ENCODE results near the gene ARHGEF16. TPM values are rescaled to one million over a fixed set of nuclear protein-coding genes. Genes with fewer than 3 reads are reported as not detected.

ARHGEF16 gene
- total RNA-seq, 1 experiment from 2014 or later, result 17.2 TPM

GRCh38 chr1:3507636-3508275 lies 53.3 kb downstream of the ARHGEF16 start (continued):
- no peak for TF ChIP-seq ZBTB43 (CRISPR knock-in tag; IDR thresholded peaks at IDR 0.05)
- TF ChIP-seq ZNF512 (CRISPR knock-in tag; IDR thresholded peaks at IDR 0.05; ENCODE audit: borderline replicate concordance), result no peak
- TF ChIP-seq ATF1 (CRISPR knock-in tag; IDR thresholded peaks at IDR 0.05), result no peak
- TF ChIP-seq E2F5 (CRISPR knock-in tag; IDR thresholded peaks at IDR 0.05), result no peak
- TF ChIP-seq, protein P1, sequence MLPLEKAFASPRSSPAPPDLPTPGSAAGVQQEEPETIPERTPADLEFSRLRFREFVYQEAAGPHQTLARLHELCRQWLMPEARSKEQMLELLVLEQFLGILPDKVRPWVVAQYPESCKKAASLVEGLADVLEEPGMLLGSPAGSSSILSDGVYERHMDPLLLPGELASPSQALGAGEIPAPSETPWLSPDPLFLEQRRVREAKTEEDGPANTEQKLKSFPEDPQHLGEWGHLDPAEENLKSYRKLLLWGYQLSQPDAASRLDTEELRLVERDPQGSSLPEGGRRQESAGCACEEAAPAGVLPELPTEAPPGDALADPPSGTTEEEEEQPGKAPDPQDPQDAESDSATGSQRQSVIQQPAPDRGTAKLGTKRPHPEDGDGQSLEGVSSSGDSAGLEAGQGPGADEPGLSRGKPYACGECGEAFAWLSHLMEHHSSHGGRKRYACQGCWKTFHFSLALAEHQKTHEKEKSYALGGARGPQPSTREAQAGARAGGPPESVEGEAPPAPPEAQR (CRISPR knock-in tag; IDR thresholded peaks at IDR 0.05), result no peak
- TF ChIP-seq ESRRA (CRISPR knock-in tag; IDR thresholded peaks at IDR 0.05; ENCODE audit: borderline replicate concordance), result no peak
- TF ChIP-seq, protein P2, sequence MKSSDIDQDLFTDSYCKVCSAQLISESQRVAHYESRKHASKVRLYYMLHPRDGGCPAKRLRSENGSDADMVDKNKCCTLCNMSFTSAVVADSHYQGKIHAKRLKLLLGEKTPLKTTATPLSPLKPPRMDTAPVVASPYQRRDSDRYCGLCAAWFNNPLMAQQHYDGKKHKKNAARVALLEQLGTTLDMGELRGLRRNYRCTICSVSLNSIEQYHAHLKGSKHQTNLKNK (CRISPR knock-in tag; IDR thresholded peaks at IDR 0.05), result no peak

DNA sequence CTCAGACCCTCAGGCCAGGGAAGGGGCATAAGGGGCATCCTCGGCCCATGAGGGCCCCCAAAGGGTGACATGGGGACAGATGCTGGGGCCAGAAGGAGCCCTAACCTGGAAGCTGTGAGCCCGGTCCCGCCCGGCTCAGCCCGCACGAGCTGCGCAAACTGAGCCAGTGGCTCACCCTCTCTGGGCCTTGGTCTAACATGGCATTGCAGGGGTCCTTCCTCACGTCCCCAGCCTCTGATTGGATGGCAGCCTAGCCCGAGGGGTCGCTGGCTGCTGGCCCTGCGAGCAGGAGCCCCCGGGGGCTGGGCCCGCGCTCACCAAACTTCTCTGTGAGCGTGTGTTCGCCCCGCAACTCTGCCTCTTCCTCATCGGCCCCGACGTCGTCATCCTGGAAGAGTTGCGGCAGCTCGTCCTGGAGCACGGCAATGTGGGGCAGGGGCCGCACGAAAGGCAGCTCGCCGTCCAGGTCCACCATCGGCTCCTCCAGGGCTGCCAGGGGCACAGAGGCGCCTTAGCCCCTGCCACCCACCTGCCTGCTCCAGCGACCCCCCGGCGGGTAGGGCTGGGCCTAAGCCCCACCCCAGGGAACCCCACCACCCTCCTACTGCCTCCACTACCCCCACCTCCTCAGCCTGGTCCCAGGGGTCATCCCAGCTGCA lies 54.4 kb downstream of the ARHGEF16 start:
- Mint-ChIP-seq H3K9me3 (no peaks in the 10 kb centered on the region), H3K27ac (no peak overlapping the region), H3K36me3 (peaks cover 3% of the 10 kb centered on the region; the same call in 1 of the 2 replicates), H3K4me1 (no peaks in the 10 kb centered on the region), H3K27me3 (ENCODE audit: low read depth) (no peaks in the 10 kb centered on the region), H3K4me3 (no peak overlapping the region)
- no peak for DNase-seq (ENCODE audit: low spot score)
- no peak for ATAC-seq
- POLR2A ChIA-PET, result no interaction called here
- CTCF ChIA-PET, result interaction anchor here (1.1 to 5.4 kb wide), 4 partner anchors 10 to 110 kb away, joined by 3 to 34 read pairs (median 4); no protein-coding TSS in a partner anchor
- TF ChIP-seq NR2C2 (CRISPR knock-in tag; IDR thresholded peaks at IDR 0.05) (no peak), RELA (CRISPR knock-in tag; IDR thresholded peaks at IDR 0.05; ENCODE audit: borderline replicate concordance) (no peak), NR1H2 (CRISPR knock-in tag; IDR thresholded peaks at IDR 0.05) (no peak), PRRX2 (CRISPR knock-in tag; IDR thresholded peaks at IDR 0.05) (no peak), MYBL2 (CRISPR knock-in tag; IDR thresholded peaks at IDR 0.05) (no peak), ATF6 (CRISPR knock-in tag; IDR thresholded peaks at IDR 0.05) (no peak), GRHL2 (CRISPR knock-in tag; IDR thresholded peaks at IDR 0.05; ENCODE audit: insufficient replicate concordance, severe bottlenecking) (no peak), EMX1 (CRISPR knock-in tag; IDR thresholded peaks at IDR 0.05) (no peak), ETV6 (CRISPR knock-in tag; IDR thresholded peaks at IDR 0.05) (no peak), ZNF232 (CRISPR knock-in tag; IDR thresholded peaks at IDR 0.05) (no peak), GABPB1 (CRISPR knock-in tag; IDR thresholded peaks at IDR 0.05) (no peak), ZNF416 (CRISPR knock-in tag; IDR thresholded peaks at IDR 0.05) (no peak), RORB (CRISPR knock-in tag; IDR thresholded peaks at IDR 0.05) (no peak)
- TF ChIP-seq, protein P3, sequence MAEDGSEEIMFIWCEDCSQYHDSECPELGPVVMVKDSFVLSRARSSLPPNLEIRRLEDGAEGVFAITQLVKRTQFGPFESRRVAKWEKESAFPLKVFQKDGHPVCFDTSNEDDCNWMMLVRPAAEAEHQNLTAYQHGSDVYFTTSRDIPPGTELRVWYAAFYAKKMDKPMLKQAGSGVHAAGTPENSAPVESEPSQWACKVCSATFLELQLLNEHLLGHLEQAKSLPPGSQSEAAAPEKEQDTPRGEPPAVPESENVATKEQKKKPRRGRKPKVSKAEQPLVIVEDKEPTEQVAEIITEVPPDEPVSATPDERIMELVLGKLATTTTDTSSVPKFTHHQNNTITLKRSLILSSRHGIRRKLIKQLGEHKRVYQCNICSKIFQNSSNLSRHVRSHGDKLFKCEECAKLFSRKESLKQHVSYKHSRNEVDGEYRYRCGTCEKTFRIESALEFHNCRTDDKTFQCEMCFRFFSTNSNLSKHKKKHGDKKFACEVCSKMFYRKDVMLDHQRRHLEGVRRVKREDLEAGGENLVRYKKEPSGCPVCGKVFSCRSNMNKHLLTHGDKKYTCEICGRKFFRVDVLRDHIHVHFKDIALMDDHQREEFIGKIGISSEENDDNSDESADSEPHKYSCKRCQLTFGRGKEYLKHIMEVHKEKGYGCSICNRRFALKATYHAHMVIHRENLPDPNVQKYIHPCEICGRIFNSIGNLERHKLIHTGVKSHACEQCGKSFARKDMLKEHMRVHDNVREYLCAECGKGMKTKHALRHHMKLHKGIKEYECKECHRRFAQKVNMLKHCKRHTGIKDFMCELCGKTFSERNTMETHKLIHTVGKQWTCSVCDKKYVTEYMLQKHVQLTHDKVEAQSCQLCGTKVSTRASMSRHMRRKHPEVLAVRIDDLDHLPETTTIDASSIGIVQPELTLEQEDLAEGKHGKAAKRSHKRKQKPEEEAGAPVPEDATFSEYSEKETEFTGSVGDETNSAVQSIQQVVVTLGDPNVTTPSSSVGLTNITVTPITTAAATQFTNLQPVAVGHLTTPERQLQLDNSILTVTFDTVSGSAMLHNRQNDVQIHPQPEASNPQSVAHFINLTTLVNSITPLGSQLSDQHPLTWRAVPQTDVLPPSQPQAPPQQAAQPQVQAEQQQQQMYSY (CRISPR knock-in tag; IDR thresholded peaks at IDR 0.05), result no peak
- TF ChIP-seq, protein P4, sequence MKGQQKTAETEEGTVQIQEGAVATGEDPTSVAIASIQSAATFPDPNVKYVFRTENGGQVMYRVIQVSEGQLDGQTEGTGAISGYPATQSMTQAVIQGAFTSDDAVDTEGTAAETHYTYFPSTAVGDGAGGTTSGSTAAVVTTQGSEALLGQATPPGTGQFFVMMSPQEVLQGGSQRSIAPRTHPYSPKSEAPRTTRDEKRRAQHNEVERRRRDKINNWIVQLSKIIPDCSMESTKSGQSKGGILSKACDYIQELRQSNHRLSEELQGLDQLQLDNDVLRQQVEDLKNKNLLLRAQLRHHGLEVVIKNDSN (CRISPR knock-in tag; IDR thresholded peaks at IDR 0.05), result no peak
- TF ChIP-seq, protein P5, sequence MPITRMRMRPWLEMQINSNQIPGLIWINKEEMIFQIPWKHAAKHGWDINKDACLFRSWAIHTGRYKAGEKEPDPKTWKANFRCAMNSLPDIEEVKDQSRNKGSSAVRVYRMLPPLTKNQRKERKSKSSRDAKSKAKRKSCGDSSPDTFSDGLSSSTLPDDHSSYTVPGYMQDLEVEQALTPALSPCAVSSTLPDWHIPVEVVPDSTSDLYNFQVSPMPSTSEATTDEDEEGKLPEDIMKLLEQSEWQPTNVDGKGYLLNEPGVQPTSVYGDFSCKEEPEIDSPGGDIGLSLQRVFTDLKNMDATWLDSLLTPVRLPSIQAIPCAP (CRISPR knock-in tag; IDR thresholded peaks at IDR 0.05), result no peak

Data from WTC11 (cell line).